ENCODE measurements around the gene ADGB.

GRCh38 chr6:146601352-146601751, 2.6 kb downstream of the ADGB start:
- TF ChIP-seq POLR2A (IDR thresholded peaks at IDR 0.05; ENCODE audit: low read length), result no peak
- TF ChIP-seq GATA1 (IDR thresholded peaks at IDR 0.05; ENCODE audit: low read depth, low read length), result no peak

Measured in erythroblast (primary cell).